Neural crest cell (in vitro differentiated cells): ENCODE results near the gene RNF130. TPM values are rescaled to one million over a fixed set of nuclear protein-coding genes. Genes with fewer than 3 reads are reported as not detected.

Source experiments
- DNase-seq: peaks from one replicate; pipeline ENCODE4 v3.0.0; 2021; ENCODE audit warnings: low read depth, mixed read lengths, low spot score
- H3K27ac Mint-ChIP-seq: one replicate; pipeline ENCODE4 v1.8.0; 2021; ENCODE audit warnings: mild to moderate bottlenecking, mixed read lengths; ENCODE audit not compliant: unreplicated experiment
- H3K27me3 Mint-ChIP-seq: 2 replicates; pipeline ENCODE4 v1.8.0; 2021; ENCODE audit warnings: low read depth, mild to moderate bottlenecking, mixed read lengths
- H3K36me3 Mint-ChIP-seq: 2 replicates; pipeline ENCODE4 v1.8.0; 2021; ENCODE audit warnings: low read depth, mild to moderate bottlenecking, mixed read lengths
- H3K4me1 Mint-ChIP-seq: 2 replicates; pipeline ENCODE4 v1.8.0; 2021; ENCODE audit warnings: mixed read lengths
- H3K4me3 Mint-ChIP-seq: one replicate; pipeline ENCODE4 v1.8.0; 2021; ENCODE audit warnings: mild to moderate bottlenecking, mixed read lengths
- H3K9me3 Mint-ChIP-seq: 2 replicates; pipeline ENCODE4 v1.8.0; 2021; ENCODE audit warnings: mixed read lengths
- total RNA-seq: library from RNA; stranded (reverse); gene quantifications from 2 replicates; pipeline ENCODE4 v1.2.1, GENCODE V29; 2021
- TF ChIP-seq, protein P1 (sequence below): fragments of 200-600 bp; sonication (generic); conservative IDR thresholded peaks from 2 replicates; pipeline ENCODE4 v1.5.0; 2021; ENCODE audit warnings: antibody characterized with exemption, mild to moderate bottlenecking

Gene RNF130
- total RNA-seq, 1 donor from 2014 or later, result 113 TPM

DNA sequence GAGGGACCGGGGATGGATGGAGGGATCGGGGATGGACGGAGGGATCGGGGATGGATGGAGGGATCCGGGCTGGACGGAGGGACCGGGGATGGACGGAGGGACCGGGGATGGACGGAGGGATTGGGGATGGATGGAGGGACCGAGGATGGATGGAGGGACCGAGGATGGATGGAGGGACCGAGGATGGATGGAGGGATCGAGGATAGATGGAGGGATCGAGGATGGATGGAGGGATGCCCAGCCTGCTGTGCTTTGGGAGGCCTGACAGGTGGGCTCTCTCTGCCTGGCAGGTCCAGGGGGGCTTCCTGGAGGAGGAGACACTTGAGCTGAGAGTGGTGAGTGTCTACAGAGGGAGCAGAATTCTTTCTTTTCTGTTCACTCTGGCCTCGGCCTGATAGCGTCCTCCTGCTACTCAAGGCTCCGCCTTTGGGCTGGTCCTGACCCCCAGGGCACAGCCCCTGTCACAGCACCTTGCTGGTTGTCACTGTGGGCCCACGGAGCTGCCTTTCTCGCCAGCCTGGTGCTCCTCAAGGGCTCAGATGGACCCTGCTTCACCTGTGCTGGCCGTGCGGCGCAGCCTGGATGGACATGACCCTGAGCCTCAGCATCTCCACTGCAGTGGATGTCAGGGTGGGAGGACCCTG, 42.2 kb upstream of the RNF130 start:
- Mint-ChIP-seq H3K27me3 (no peaks in the 10 kb centered on the region), H3K4me1 (peaks cover 23% of the 10 kb centered on the region), H3K36me3 (no peaks in the 10 kb centered on the region), H3K9me3 (no peaks in the 10 kb centered on the region), H3K4me3 (no peak overlapping the region), H3K27ac (no peak overlapping the region)
- DNase-seq, result no peak
- TF ChIP-seq, protein P1, sequence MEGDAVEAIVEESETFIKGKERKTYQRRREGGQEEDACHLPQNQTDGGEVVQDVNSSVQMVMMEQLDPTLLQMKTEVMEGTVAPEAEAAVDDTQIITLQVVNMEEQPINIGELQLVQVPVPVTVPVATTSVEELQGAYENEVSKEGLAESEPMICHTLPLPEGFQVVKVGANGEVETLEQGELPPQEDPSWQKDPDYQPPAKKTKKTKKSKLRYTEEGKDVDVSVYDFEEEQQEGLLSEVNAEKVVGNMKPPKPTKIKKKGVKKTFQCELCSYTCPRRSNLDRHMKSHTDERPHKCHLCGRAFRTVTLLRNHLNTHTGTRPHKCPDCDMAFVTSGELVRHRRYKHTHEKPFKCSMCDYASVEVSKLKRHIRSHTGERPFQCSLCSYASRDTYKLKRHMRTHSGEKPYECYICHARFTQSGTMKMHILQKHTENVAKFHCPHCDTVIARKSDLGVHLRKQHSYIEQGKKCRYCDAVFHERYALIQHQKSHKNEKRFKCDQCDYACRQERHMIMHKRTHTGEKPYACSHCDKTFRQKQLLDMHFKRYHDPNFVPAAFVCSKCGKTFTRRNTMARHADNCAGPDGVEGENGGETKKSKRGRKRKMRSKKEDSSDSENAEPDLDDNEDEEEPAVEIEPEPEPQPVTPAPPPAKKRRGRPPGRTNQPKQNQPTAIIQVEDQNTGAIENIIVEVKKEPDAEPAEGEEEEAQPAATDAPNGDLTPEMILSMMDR, result no peak

DNA sequence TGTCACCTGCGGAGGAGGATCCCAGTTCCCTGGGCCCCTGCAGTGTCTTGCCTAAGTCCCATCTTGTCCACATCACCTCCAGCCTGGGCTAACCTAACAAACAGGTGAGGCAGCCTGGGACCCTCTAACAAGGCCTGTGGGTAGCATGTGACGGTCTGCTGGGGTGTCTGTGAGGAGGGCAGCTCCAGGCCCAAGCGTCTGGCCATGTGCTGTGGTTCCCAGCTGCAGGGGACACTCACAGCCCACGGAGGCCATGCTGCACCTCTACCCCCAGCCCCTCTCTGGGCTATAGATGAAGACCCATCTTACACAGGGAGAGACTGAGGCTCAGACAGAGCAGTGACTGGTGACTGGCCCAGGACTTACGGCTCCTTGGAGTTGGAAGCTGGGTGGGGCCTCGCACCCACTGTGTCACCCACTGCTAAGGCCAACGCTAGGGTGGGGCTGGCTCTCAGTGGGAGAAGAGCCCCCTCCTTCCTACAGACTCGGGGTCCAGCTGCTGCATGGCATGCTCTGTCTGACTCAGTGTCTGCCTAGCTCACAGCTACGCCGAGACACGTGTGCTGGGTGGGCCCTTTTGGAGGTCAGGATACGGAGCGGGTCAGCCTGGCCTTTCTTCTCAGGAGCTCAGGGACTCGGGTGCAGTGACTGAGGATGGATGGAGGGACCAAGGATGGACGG, 40.8 kb upstream of the RNF130 start:
- TF ChIP-seq, protein P1, result no peak
- H3K4me3 Mint-ChIP-seq, result no peak overlapping the region
- peaks cover 3% of the 10 kb centered on the region for H3K9me3 Mint-ChIP-seq
- H3K27ac Mint-ChIP-seq, result no peak overlapping the region
- DNase-seq, result no peak
- no peaks in the 10 kb centered on the region for H3K27me3 Mint-ChIP-seq
- H3K36me3 Mint-ChIP-seq, result peaks cover 4% of the 10 kb centered on the region
- H3K4me1 Mint-ChIP-seq, result peaks cover 17% of the 10 kb centered on the region

DNA sequence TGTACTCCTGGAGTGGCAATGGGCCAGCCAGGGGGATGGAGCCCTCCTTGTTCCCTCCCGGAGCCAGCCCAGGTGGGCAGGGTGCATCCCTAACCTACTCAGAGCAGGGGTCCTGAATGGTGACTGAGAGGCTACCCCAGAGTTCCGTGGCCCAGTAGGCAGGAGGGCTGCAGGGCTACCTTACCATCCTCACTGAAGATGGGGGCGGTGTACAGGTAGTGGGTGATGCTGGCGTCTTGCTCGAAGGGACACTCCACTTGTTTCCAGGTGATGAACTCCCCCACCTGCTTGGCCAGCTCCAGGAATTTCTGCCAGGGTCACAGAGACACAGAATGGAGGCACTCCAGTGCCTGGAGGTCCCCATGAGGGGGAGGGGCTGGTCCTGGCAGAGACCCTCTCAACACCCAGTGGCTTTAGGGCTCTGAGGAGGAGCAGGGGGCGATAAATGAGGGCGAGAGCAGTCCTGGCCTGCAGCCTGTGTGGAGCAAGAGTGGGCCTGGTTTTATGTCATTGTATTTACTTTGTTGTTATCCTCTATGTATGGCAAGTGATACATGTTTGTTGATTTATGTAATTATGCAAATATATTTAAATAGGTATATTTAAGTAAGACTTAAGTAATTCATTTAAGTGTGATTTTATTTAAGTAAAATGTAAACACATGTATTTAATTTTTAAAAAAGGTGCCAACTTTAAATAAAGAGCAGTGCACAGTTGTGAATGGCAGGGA, 39.9 kb upstream of the RNF130 start:
- no peaks in the 10 kb centered on the region for H3K27me3 Mint-ChIP-seq
- no peak overlapping the region for H3K27ac Mint-ChIP-seq
- peaks cover 13% of the 10 kb centered on the region for H3K4me1 Mint-ChIP-seq
- H3K9me3 Mint-ChIP-seq, result peaks cover 6% of the 10 kb centered on the region
- DNase-seq, result no peak
- H3K36me3 Mint-ChIP-seq, result peaks cover 6% of the 10 kb centered on the region
- TF ChIP-seq, protein P1, result no peak
- H3K4me3 Mint-ChIP-seq, result no peak overlapping the region

DNA sequence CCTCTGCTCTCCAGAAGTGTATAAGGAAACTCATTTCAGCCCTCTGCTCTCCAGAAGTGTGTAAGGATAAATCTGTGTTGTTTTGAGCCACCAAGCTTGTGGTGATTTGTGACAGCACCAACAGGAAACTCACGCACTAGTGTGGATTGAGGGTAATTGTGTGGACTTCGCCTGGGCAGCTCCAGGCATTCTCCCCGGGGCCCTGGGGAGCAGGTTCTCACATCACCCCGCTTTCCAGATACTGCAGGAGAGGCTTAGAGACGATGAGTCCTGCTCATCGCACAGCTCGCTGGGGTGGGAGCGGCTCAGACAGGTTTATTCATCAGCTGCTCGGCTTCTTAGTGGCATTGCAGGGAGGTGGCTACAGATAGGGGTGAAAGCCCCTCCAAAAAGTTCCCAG, 38.4 kb upstream of the RNF130 start:
- Mint-ChIP-seq H3K36me3 (peaks cover 8% of the 10 kb centered on the region), H3K27me3 (no peaks in the 10 kb centered on the region), H3K9me3 (peaks cover 10% of the 10 kb centered on the region), H3K27ac (no peak overlapping the region), H3K4me3 (no peak overlapping the region), H3K4me1 (no peaks in the 10 kb centered on the region)
- TF ChIP-seq, protein P1, result no peak
- no peak for DNase-seq

DNA sequence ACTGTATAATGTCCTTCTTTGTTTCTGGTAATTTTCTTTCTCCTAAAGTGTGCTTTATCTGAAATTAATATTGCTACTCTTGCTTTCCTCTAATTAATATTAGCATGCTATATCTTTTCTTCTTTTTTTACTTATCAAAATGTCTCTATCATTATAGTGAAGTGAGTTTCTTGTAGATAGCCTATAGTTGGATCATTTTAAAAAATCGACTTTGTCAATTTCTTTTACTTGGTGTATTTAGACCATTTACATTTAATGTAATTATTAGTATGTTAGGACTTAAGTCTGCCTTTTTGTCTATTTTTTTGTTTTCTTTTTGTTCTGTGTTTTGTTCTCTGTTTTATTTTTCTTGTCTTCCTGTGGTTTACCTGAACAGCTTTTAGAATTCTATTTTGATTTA, 35.4 kb upstream of the RNF130 start:
- DNase-seq, result no peak
- TF ChIP-seq, protein P1, result no peak
- no peak overlapping the region for H3K4me3 Mint-ChIP-seq
- H3K9me3 Mint-ChIP-seq, result peaks cover 10% of the 10 kb centered on the region
- no peaks in the 10 kb centered on the region for H3K4me1 Mint-ChIP-seq
- H3K27ac Mint-ChIP-seq, result no peak overlapping the region
- peaks cover 8% of the 10 kb centered on the region for H3K36me3 Mint-ChIP-seq
- no peaks in the 10 kb centered on the region for H3K27me3 Mint-ChIP-seq
